GM18951 (cell line): ENCODE data around the gene RAB36.

Experiments
- POLR2A ChIP-seq: IDR thresholded peaks from 4 replicates; pipeline ENCODE4 v1.6.1; 2011; ENCODE audit warnings: mild to moderate bottlenecking; ENCODE audit not compliant: insufficient read length, insufficient read depth; ENCODE audit errors: extremely low read depth
- in situ Hi-C: fragments of 300-500 bp; cut with MboI; formaldehyde crosslinking; loops from one replicate; pipeline ENCODE4 v1.12.0; 2022; ENCODE audit warnings: low sequenced_read_pairs, mixed read lengths, inconsistent platforms; ENCODE audit not compliant: unreplicated experiment

Gene RAB36

GRCh38 chr22:23155143-23155542, 9.9 kb downstream of the RAB36 start:
- TF ChIP-seq POLR2A: no peak
- in situ Hi-C loops: no loop called here

DNA sequence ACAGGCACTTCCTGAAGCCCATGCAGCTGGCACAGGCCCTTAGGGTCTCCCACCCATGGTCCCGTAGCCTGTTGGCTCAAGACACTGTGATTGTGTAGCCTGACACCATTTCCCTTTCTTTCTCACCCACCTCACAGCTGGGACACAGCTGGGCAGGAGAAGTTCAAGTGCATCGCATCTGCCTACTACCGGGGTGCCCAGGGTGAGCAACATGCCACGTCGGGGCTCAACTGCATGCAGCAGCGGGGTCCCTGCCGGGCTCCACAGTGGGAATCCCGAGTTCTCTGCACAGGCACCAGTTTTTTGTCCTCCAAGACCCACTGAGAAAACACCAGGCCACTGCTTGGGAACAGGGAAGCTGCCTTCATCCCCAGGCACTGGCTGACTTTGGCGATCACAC, 10.6 kb downstream of the RAB36 start:
- no peak for TF ChIP-seq POLR2A
- in situ Hi-C loops: no loop called here

DNA sequence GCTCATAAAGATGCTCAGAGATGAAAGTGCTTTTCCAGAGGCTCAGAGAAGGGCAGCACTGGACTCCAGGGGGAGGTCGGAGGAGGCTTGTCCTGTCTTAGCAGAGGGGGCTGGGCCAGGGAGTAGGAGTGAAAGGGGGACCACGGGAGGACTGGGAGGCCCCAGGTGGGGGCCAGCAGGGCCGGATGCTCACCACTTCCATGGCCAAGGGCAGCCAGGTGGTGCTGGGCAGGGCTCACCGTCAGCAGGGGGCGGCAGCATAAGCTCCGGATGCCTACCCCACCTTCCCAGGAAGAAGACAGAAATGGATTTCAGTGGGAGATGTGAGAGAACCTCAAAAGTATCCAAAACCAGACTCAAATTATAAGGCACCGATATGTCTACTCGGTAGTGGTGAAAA, 11.0 kb downstream of the RAB36 start:
- in situ Hi-C loops: no loop called here

DNA sequence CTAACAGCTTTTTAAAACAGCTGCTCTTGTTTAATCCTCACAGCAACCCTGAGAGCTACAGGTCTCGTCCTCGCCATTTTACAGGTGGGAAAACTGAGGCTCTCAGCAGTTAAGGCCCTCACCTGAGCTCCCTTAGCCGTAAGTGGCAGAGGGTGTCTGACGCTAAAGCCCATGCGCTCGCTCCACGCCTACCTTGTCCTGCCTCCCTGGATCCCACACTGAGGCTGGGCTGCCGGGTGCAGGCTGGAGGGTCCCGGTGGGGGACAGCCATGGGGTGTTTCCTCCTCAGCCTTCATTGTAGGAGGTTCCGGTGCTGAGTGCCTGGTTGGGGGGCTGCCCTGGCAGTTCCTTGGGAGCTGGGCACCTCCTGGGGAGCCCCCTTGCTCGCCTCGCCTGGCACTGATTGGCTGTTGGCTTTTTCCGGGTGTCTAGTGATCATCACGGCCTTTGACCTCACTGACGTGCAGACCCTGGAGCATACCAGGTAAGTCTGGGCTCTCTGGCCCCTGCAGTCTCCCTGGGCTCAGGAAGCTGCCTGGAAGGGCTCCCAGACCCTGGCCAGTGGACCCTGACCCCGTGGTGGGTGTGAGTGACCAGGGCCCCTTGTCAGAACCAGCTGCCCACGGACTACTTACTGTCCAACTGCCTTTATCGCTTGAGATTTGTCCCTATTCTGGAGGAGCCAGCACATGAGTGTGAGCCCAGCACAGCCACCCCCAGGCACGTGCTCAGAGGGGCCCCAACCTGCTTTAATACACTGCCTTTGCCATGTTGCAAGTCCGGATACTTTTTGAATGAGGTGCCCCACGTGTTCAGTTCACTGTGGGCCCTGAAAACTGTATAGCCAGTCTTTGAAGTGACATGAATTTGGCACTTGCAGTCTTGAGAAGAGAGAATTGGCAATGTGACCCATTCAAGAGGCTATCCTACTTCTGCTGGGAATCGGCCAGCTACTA, 12.6 kb downstream of the RAB36 start:
- in situ Hi-C loops: no loop called here
- TF ChIP-seq POLR2A: no peak

More for the DNA sequence above, 11.0 kb downstream of the RAB36 start:
- no peak for TF ChIP-seq POLR2A

DNA sequence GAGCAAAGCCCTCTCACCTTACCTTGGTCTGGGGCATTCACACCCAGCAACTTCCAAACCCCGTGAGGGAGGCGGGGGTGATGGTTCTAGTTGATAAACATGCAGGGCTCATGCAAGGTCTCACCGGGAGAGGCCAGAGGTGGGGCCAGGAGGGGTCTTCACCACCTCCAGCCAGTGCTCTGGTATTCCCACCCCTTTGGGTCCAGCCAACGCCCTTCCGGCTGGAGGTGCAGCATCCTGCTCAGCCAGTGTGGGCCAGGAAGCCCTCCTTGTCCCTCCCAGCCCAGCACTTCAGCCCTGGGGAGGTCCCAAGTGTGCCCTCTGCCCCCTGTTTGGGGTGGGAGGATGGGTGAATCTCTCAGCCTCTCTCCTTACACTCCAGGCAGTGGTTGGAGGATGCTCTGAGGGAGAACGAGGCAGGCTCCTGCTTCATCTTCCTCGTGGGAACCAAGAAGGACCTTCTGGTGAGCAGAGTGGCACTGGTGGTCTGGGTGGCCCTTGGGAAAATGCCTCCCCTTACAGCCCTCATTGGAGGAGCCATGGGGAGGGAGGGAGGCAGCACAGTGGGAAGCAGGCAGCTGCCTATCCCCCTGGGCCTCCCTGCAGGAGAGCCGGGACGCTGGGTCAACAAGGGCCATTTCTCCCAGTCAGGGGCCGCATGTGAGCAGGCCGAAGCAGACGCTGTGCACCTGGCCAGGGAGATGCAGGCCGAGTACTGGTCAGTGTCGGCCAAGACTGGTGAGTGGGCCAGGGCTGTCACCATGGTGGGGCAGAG, 13.4 kb downstream of the RAB36 start:
- no peak for TF ChIP-seq POLR2A
- in situ Hi-C loops: no loop called here

DNA sequence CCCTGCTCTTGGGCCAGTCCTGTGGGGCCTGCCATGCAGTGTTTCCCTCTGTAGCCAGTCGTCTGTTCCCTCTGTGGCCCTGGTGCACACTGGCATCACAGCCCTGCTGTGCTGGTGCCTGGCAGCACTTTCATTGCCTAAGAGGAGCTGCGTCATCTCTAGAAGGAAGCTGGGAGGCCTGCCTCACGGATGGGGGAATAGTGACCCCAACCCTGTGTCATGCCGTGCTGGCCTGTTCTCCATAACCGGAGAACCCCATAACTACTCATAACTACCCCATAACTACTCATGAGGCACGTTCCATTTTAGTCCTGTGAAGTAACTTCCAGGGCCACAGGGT, 14.0 kb downstream of the RAB36 start:
- in situ Hi-C loops: no loop called here
- TF ChIP-seq POLR2A: no peak

DNA sequence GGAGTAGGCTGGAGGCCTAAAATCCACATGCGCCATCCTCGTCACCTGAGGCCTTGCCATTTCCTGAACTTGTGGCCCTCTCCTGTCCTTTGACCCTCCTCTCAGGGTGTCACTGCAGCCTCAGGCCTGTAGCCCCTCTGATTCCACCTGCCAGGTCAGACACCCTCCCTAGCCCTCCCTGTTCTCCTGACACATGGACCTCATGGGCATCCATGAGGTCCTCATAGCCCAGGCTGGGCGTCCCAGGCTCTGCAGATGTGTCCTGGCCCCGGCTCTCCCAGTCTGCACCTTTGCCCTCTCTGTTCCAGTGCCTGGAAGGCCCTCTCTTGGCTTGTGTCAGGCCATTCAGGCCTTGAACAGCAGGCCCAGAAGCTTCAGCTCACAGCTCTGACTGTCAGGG, 15.8 kb downstream of the RAB36 start:
- in situ Hi-C loops: no loop called here

GRCh38 chr22:23161574-23161973, 16.3 kb downstream of the RAB36 start:
- in situ Hi-C loops: no loop called here
- TF ChIP-seq POLR2A: no peak

More for the DNA sequence above, 15.8 kb downstream of the RAB36 start:
- TF ChIP-seq POLR2A: no peak

GRCh38 chr22:23163665-23164064, 18.4 kb downstream of the RAB36 start:
- in situ Hi-C loops: no loop called here
- no peak for TF ChIP-seq POLR2A

DNA sequence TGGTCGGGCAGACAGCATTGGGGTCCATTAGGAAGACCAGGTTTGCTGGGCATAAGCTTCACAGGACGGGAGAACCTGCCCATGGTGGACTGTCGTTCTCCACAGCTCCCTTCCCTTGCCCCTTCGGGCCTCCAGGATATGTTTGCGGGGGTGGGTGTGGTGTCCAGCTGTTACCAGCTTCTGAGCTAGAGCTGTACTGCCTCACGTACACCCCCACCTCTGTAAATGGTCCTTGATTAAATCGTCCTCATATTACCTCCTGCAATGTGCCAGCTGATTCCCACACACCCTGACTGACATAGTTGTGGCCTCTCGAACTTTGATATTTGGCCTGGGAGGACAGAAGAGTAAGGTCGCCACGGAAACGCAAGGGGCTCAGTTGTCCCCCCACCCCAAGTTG, 18.8 kb downstream of the RAB36 start:
- TF ChIP-seq POLR2A: no peak
- in situ Hi-C loops: no loop called here

DNA sequence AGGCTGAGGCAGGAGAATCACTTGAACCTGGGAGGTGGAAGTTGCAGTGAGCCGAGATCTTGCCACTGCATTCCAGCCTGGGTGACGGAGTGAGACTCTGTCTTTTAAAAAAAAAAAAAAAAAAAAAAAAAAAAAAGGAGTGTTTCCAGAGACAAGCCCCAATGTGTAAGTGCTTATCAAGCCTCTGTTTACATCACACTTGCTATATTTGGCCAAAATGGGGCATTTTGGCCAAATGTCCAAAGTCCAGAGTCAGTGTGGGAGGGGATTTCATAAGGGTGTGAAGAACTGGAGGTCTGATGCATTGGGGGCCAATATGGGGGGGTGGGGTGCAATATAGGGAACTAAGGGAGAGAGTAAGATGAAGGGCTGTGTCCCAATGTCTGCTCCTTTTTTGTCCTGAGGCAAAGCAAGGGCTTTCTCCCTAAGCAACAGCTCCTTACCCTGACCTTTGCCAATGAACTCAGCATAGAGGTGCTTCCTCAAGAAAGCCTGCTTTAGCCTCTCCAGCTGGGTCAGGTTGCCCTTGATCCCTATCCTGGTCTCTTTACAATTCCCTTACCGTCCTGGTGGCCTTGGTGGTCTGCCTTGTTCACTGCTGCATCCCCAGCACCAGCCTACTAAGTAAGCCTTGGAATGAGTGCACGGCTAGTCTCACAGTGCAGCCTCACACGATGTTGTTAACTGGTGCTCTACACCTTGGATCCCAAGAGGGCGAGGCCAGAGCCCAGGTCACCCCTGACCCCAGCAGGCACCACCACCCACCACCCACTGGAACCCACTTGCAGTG, 21.0 kb downstream of the RAB36 start:
- no peak for TF ChIP-seq POLR2A
- in situ Hi-C loops: no loop called here

DNA sequence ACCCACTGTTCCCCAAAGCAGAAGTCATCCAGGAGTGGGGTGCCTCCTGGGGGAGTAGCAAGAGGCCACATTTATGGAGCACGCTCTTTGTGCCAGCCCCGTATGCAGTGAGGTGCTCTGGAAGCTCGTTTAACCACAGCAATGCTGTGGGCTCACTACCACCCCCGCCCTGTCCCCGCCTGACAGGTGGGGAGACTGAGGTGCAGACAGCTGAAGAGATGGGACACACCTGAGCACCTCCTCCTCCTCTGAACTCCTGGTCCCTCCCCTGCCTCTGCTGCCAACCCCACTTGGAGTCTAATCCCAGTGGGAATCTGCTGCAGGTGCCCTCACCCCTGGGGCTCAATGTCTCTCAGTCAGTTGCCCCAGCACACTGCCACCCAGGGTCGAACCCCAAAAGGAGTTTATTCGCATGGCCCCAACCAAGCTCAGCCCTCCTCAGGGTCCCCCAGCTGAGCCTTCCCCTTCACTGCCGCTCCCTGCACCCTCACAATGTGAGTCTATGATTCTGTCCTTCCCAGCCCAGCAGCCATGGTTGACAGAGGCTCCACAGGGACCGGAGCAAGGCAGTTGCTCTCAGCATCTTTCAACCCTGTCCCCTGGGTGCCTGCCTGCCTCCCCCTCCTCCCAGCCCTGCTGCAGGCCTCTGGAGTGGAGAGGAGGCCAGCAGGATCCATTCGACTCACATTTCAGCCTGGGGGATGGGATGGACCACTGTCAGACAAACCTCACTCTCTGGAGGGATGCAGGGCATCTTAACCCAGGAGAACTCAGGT, 21.8 kb downstream of the RAB36 start:
- TF ChIP-seq POLR2A: no peak
- in situ Hi-C loops: no loop called here
